Osteoblast (primary cell): ENCODE measurements around the gene PLB1. TPM values are rescaled to one million over a fixed set of nuclear protein-coding genes. Genes with fewer than 3 reads are reported as not detected.

ENCODE experiments used
- DNase-seq: peaks from one replicate; pipeline ENCODE4 v3.0.0; 2011; ENCODE audit warnings: low spot score, mixed read lengths; ENCODE audit not compliant: insufficient read length; ENCODE audit errors: missing footprints
- H2AFZ ChIP-seq: 2 replicates; pipeline ENCODE4 v1.6.0; 2011; ENCODE audit warnings: mild to moderate bottlenecking, low read length
- H3K27ac ChIP-seq: 2 replicates; pipeline ENCODE4 v1.5.1; 2011; ENCODE audit warnings: mild to moderate bottlenecking, low read depth, low read length, moderate library complexity
- H3K27me3 ChIP-seq: 2 replicates; pipeline ENCODE4 v1.6.0; 2012; ENCODE audit warnings: mild to moderate bottlenecking, control low read depth, inconsistent platforms, low read length, moderate library complexity; ENCODE audit not compliant: insufficient read depth
- H3K36me3 ChIP-seq: 2 replicates; pipeline ENCODE4 v1.5.1; 2011; ENCODE audit warnings: mild to moderate bottlenecking, low read length, control low read depth, moderate library complexity; ENCODE audit not compliant: insufficient read depth
- H3K4me1 ChIP-seq: 2 replicates; pipeline ENCODE4 v1.5.1; 2011; ENCODE audit warnings: mild to moderate bottlenecking, low read length, control low read depth, moderate library complexity; ENCODE audit not compliant: insufficient read depth
- H3K4me2 ChIP-seq: 2 replicates; pipeline ENCODE4 v1.6.0; 2011; ENCODE audit warnings: mild to moderate bottlenecking, low read length; ENCODE audit not compliant: insufficient read depth
- H3K4me3 ChIP-seq: fragments of 200-600 bp; sonication (generic); 3 replicates; pipeline ENCODE4 v1.5.1; 2012; ENCODE audit warnings: mild to moderate bottlenecking, low read length, inconsistent platforms; ENCODE audit not compliant: insufficient read depth
- H3K79me2 ChIP-seq: 2 replicates; pipeline ENCODE4 v1.6.0; 2012; ENCODE audit warnings: mild to moderate bottlenecking, low read length, control low read depth, inconsistent platforms; ENCODE audit not compliant: insufficient read depth
- H3K9me3 ChIP-seq: 2 replicates; pipeline ENCODE4 v1.5.1; 2011; ENCODE audit warnings: low read depth, low read length, control low read depth
- H4K20me1 ChIP-seq: 2 replicates; pipeline ENCODE4 v1.6.0; 2012; ENCODE audit warnings: mild to moderate bottlenecking, low read length, control low read depth; ENCODE audit not compliant: insufficient read depth
- CTCF ChIP-seq: IDR thresholded peaks from 2 replicates; pipeline ENCODE4 v1.5.1; 2011; ENCODE audit warnings: mild to moderate bottlenecking, low read depth, low read length, moderate library complexity; ENCODE audit errors: extremely low read depth
- total RNA-seq: library from RNA; depleted of rRNA; stranded (reverse); fragments of >200 nt; gene quantifications from 2 replicates; pipeline ENCODE4 v1.2.3, GENCODE V29; 2012

PLB1 gene
- total RNA-seq, 1 donor = 0.36 TPM

GRCh38 chr2:28633746-28634145, 137.9 kb downstream of the PLB1 start:
- H3K79me2 ChIP-seq = no peaks in the 10 kb centered on the region
- peaks cover 12% of the 10 kb centered on the region for H3K4me1 ChIP-seq
- no peak for TF ChIP-seq CTCF
- H3K27me3 ChIP-seq = no peaks in the 10 kb centered on the region
- peak overlapping the region; percentile 64 for H2AFZ ChIP-seq
- peak; percentile 97 for DNase-seq
- H3K36me3 ChIP-seq = no peaks in the 10 kb centered on the region
- no peak overlapping the region for H3K4me3 ChIP-seq
- peak overlapping the region; percentile 14 for H3K4me2 ChIP-seq
- no peaks in the 10 kb centered on the region for H4K20me1 ChIP-seq
- peak overlapping the region; percentile 51 for H3K27ac ChIP-seq
- no peaks in the 10 kb centered on the region for H3K9me3 ChIP-seq

DNA sequence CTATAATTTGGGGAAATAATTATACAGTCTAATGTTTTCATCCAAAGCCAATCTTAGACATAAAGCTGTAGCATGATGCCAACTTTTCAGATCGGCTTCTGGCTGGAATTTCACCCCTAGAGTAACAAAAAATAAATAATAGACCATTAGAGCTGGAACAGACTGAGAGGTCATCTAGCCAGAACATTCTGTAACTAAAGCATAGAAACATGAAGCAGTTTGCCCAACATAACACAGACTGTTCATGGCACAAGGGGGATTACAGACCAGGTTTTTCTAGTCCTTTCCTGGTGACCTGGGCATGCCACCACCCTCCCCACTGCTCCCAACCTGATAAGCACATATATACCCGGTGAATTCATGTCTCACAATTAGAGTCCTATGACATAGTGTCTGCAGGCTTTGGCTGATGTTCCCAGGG, 139.3 kb downstream of the PLB1 start:
- H2AFZ ChIP-seq = no peak overlapping the region
- no peaks in the 10 kb centered on the region for H3K79me2 ChIP-seq
- peaks cover 12% of the 10 kb centered on the region for H3K4me1 ChIP-seq
- no peaks in the 10 kb centered on the region for H3K36me3 ChIP-seq
- no peak overlapping the region for H3K27ac ChIP-seq
- H3K4me2 ChIP-seq = no peak overlapping the region
- no peak for DNase-seq
- no peak overlapping the region for H3K4me3 ChIP-seq
- no peaks in the 10 kb centered on the region for H3K27me3 ChIP-seq
- no peaks in the 10 kb centered on the region for H3K9me3 ChIP-seq
- no peak for TF ChIP-seq CTCF
- H4K20me1 ChIP-seq = no peaks in the 10 kb centered on the region

- no peaks in the 10 kb centered on the region for H3K79me2 ChIP-seq
Observed at GRCh38 chr2:28636491-28636890, 140.6 kb downstream of the PLB1 start.

More at GRCh38 chr2:28636491-28636890, 140.6 kb downstream of the PLB1 start:
- Histone ChIP-seq H3K36me3 (no peaks in the 10 kb centered on the region), H3K4me2 (no peak overlapping the region), H3K27ac (no peak overlapping the region), H3K4me1 (peaks cover 12% of the 10 kb centered on the region), H3K4me3 (no peak overlapping the region), H3K9me3 (no peaks in the 10 kb centered on the region), H3K27me3 (no peaks in the 10 kb centered on the region), H2AFZ (no peak overlapping the region), H4K20me1 (no peaks in the 10 kb centered on the region)
- no peak for DNase-seq
- TF ChIP-seq CTCF = no peak
